22Rv1 (cell line): ENCODE results near the gene CCDC88A.
"Not testable (repeated sequence)": the region's sequence is repeated elsewhere in the genome, so short reads cannot be mapped to it uniquely, and the experiment has no call there.

Source experiments
- CTCF ChIP-seq: fragments of 450-650 bp; IDR thresholded peaks from 2 replicates; pipeline ENCODE4 v1.5.1; 2017; ENCODE audit warnings: mild to moderate bottlenecking
- ZFX ChIP-seq: fragments of 450-650 bp; IDR thresholded peaks from 2 replicates; pipeline ENCODE4 v1.6.1; 2017; ENCODE audit warnings: antibody characterized with exemption, borderline replicate concordance

DNA sequence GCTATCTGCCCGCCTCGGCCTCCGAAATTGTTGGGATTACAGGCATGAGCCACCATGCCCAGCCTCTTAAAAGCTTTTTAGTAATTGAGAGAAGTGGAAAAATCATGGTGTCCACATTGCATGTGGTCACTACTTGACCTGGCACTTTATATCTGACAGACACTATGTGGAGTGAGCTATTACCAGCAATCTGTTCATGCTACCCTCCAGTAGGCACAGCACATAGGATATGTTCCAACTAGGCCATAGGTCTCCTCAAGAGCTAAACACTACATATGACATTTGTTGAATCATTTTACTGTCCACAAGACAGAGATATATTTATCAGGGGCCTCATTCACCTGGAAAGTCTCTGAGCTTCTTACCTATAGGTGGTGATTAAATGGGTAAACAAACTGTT lies 30.4 kb upstream of the CCDC88A start:
- TF ChIP-seq CTCF, ZFX: not testable (repeated sequence)
